HG02798 (cell line): ENCODE data around the gene LRRC4C.

Source experiments
- ATAC-seq: cut with Tn5 transposase; IDR thresholded peaks from one replicate; pipeline ENCODE4 v1.9.1; 2021; ENCODE audit warnings: mild to moderate bottlenecking; ENCODE audit not compliant: unreplicated experiment, poor library complexity

Gene LRRC4C

DNA sequence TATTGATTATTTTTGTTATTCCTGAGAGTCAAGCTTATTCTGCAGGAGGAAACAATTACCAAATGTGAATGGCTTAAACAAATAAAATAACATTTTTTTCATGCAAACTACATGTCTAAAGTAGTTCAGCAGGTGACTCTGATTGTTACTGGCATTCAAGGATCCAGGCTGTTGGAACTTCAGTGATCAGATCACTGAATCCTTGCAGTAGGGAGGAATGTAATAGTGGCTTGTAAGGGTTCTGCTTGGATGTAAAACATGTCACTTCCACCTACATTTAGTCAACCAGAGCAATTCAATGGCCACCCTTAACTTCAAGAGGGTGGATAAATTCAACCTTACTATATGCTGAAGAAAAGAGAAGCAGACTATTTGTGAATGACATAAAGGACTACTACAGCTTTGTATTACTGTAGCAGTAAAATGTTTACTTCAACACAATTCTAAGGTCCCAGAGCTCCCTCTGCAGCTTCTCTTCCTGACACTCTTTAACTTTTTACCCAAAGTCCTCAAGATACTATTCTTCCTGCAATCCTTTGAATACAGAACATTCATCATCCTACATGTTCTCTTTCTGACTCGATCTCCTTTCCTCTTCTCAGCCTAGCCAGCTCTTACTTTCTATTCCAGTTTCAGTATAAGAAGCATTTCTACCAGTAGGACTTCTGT is 284.0 kb downstream of the LRRC4C start:
- ATAC-seq = no peak

GRCh38 chr11:41146326-41146725 is 313.1 kb downstream of the LRRC4C start:
- no peak for ATAC-seq

DNA sequence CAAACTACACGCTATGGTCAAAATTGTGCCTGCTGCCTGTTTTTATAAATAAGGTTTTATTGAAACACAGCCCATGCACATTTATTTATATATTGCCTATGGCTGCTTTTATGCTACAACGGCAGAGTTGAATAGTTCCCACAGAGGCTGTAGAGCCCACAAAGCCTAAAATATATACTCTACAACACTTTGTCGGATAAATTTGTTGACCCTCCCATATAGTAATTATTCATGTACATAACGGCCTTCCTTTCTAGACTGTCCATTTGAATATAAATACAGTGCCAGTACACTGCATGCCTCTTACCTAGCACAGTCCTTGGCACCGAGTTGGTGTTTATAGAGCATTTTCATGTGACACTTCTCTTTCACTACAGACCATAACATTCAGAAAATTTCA is 314.0 kb downstream of the LRRC4C start:
- ATAC-seq = no peak

- ATAC-seq = no peak
Observed at GRCh38 chr11:41134971-41135370, 324.5 kb downstream of the LRRC4C start.

GRCh38 chr11:41133023-41133422 is 326.4 kb downstream of the LRRC4C start:
- ATAC-seq = no peak

DNA sequence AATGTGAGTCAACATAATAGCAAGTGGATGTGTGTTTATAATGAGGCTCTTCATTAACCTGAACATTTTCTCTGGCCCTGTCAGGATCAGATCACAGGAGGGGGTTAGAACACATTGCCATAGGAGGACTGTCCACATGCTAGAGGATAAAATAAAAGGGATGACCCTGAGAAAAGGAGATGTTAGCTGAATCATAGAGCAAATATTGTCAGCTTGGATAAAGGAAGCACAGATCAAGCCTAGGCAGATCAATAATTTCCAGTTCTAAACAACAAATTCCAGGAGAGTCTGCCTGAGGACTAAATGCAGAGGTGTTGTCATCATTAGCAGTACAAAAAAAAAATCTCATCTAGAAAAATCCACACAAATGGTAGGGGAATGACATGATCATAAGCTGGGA is 337.9 kb downstream of the LRRC4C start:
- ATAC-seq = no peak

GRCh38 chr11:41119484-41119883 is 340.0 kb downstream of the LRRC4C start:
- ATAC-seq = no peak

DNA sequence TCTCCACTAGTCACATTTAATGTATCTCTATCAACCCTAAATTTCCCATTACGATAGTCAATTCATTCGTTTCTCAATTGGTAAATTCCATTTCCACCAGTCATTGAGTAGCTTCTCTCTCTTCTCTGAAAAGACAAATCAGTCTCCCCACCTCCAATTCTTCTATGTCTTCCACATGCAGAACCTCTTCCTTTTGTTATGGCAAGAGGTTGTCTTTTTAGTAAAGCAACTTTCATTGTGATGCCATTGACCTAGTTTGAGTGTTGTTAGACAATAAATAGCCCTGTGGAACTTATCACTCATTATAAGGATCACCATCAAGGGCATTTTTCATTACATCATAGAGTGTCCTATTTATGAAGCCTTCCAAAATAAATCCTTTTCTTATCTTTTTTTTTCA is 340.9 kb downstream of the LRRC4C start:
- no peak for ATAC-seq

GRCh38 chr11:41116970-41117369 is 342.5 kb downstream of the LRRC4C start:
- no peak for ATAC-seq

DNA sequence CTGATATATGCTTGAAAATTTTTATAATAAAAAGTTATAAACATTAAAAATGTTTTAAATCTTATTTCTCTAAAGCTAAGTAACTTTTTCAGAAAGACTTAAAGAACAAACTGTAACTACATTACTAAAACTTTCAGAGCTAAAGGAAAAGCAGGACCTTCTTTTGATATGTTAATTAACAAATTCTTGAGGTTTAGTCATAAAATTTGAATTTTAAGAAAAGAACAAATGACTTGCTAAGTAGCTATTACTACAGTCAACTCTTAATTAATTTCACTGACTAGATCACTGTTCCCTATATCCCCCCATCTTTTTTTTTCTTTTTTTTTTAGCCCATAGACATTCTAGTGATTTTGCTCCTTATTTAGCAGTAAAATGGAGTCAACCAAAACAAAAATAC is 344.4 kb downstream of the LRRC4C start:
- no peak for ATAC-seq

- no peak for ATAC-seq
Observed at GRCh38 chr11:41113160-41113559, 346.3 kb downstream of the LRRC4C start.

- ATAC-seq = no peak
Observed at GRCh38 chr11:41110527-41110926, 348.9 kb downstream of the LRRC4C start.

DNA sequence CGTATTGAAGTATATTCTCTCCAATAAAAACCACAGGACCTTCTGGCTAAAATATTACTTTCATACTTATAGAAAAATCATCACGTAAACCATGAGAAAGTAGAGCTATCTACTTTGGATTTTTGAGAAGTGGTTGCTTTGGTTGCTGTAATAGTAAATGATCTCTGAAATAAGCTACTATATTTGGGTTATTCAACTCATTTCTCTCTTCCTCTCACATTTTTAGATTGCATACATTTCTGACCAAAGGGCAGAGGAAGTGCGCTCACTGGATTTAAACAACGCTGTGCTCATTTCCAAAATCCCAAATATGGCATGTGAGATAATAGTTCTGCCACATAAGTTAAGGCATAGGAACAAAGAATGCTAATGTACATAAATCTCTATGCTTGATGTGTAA is 357.0 kb downstream of the LRRC4C start:
- ATAC-seq = no peak

DNA sequence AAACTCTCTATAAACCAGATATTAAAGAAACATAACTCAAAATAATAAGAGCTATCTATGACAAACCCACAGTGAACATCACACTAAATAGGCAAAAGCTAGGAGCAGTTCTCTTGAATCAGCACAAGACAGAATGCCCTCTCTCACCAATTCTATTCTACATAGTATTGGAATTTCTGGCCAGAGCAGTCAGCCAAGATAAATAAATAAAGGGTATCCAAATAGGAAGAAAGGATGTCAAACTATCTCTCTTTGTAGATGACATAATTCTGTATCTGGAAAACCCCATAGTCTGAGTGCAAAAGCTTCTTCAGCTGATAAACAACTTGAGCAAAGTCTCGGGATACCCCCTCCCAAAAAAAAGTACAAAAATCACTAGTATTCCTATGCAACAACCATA is 359.8 kb downstream of the LRRC4C start:
- ATAC-seq = no peak

GRCh38 chr11:41085123-41085522 is 374.3 kb downstream of the LRRC4C start:
- ATAC-seq = no peak

- no peak for ATAC-seq
Observed at GRCh38 chr11:41081756-41082285, 377.6 kb downstream of the LRRC4C start.

GRCh38 chr11:41074318-41074717 is 385.1 kb downstream of the LRRC4C start:
- no peak for ATAC-seq

DNA sequence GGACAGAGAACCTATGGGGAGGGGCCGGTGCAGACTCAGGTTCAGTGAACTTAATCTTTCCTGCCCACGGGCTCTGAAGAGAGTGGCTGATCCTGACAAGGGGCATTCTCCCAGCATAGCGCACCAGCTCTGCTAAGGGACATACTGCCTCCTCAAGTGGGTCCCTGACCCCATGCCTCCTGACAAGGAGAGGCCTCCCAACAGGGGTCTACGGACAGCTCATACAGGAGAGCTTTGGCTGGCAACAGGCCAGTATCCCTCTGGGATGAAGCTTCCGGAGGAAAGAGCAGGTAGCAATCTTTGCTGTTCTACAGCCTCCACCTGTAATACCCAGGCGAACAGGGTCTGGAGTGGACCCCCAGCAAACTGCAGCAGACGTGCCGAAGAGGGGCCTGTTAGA is 394.0 kb downstream of the LRRC4C start:
- no peak for ATAC-seq

GRCh38 chr11:41058138-41058537 is 401.3 kb downstream of the LRRC4C start:
- no peak for ATAC-seq

- ATAC-seq = no peak
Observed at GRCh38 chr11:41056892-41057569, 402.4 kb downstream of the LRRC4C start.

- ATAC-seq = no peak
Observed at GRCh38 chr11:41053894-41054293, 405.6 kb downstream of the LRRC4C start.
